IMR-90 (cell line): ENCODE results near the gene EXOSC3. TPM values are rescaled to one million over a fixed set of nuclear protein-coding genes. Genes with fewer than 3 reads are reported as not detected.

ENCODE experiments used
- ATAC-seq: fragments of 200-7000 bp; cut with Tn5 transposase; 2 replicates; pipeline ENCODE4 v1.9.1; 2020; ENCODE audit warnings: low read depth, mild to moderate bottlenecking, moderate library complexity
- BruUV-seq: library from RNA; stranded (reverse); fragments of 400-500 nt; replicated peaks from 2 replicates; lab custom pipeline; 2021; lab: Mats Ljungman, UMichigan
- CTCF ChIA-PET: fragments of 300-600 bp; formaldehyde crosslinking; extraction: SDS; loops from one replicate; lab custom pipeline; 2021; ENCODE audit warnings: antibody characterized with exemption; lab: Yijun Ruan, JAX
- POLR2A ChIA-PET: fragments of 300-600 bp; sonication (Branson Sonifier 250); formaldehyde crosslinking; loops from one replicate; lab custom pipeline; 2022; ENCODE audit warnings: antibody characterized with exemption; ENCODE audit not compliant: unreplicated experiment; lab: Charles Lee
- DNase-seq: peaks from one replicate; pipeline ENCODE4 v3.0.0; 2013
- H2AFZ ChIP-seq: replicated peaks from 2 replicates; pipeline ENCODE3; 2013; ENCODE audit warnings: low read length, mild to moderate bottlenecking; ENCODE audit not compliant: poor library complexity
- H2AK5ac ChIP-seq: 2 replicates; pipeline ENCODE4 v1.6.1; 2013; ENCODE audit warnings: low read depth, low read length, inconsistent platforms
- H2AK9ac ChIP-seq: replicated peaks from 2 replicates; pipeline ENCODE3; 2013; ENCODE audit warnings: mild to moderate bottlenecking, low read depth, low read length, moderate library complexity; ENCODE audit not compliant: poor library complexity
- H2BK120ac ChIP-seq: 2 replicates; pipeline ENCODE4 v1.6.1; 2013; ENCODE audit warnings: low read depth, low read length, inconsistent platforms
- H2BK15ac ChIP-seq: 3 replicates; pipeline ENCODE4 v1.6.1; 2013; ENCODE audit warnings: low read depth, low read length, inconsistent platforms
- H2BK20ac ChIP-seq: 2 replicates; pipeline ENCODE4 v1.6.1; 2013; ENCODE audit warnings: low read depth, mild to moderate bottlenecking, inconsistent platforms, low read length, moderate library complexity
- H2BK5ac ChIP-seq: 2 replicates; pipeline ENCODE4 v1.6.1; 2013; ENCODE audit warnings: mild to moderate bottlenecking, low read depth, low read length, inconsistent platforms; ENCODE audit not compliant: poor library complexity, severe bottlenecking
- H3K14ac ChIP-seq: replicated peaks from 2 replicates; pipeline ENCODE4 v1.6.1; 2013; ENCODE audit warnings: low read depth, low read length, inconsistent platforms
- H3K18ac ChIP-seq: 2 replicates; pipeline ENCODE4 v1.6.1; 2013; ENCODE audit warnings: low read depth, low read length, control low read depth
- H3K23ac ChIP-seq: 2 replicates; pipeline ENCODE4 v1.6.1; 2013; ENCODE audit warnings: low read depth, low read length, inconsistent platforms
- H3K27ac ChIP-seq: 2 replicates; pipeline ENCODE4 v1.5.1; 2013; ENCODE audit warnings: mild to moderate bottlenecking, control low read depth, low read length; ENCODE audit not compliant: insufficient read depth
- H3K27me3 ChIP-seq: 2 replicates; pipeline ENCODE4 v1.6.1; 2013; ENCODE audit warnings: low read length; ENCODE audit not compliant: control insufficient read depth, insufficient read depth
- H3K36me3 ChIP-seq: 2 replicates; pipeline ENCODE4 v1.6.1; 2013; ENCODE audit warnings: low read length, mixed read lengths; ENCODE audit not compliant: control insufficient read depth, insufficient read depth
- H3K4ac ChIP-seq: 2 replicates; pipeline ENCODE4 v1.6.1; 2013; ENCODE audit warnings: low read depth, low read length, inconsistent platforms
- H3K4me1 ChIP-seq: 2 replicates; pipeline ENCODE4 v1.6.1; 2013; ENCODE audit warnings: low read length, mixed read lengths; ENCODE audit not compliant: control insufficient read depth, insufficient read depth
- H3K4me2 ChIP-seq: 2 replicates; pipeline ENCODE4 v1.6.1; 2013; ENCODE audit warnings: low read depth, mild to moderate bottlenecking, control low read depth, low read length, moderate library complexity
- H3K4me3 ChIP-seq: 2 replicates; pipeline ENCODE4 v1.5.1; 2013; ENCODE audit warnings: low read depth, mild to moderate bottlenecking, control low read depth, low read length, moderate library complexity; ENCODE audit not compliant: insufficient read depth
- H3K56ac ChIP-seq: 2 replicates; pipeline ENCODE4 v1.6.1; 2013; ENCODE audit warnings: low read length, inconsistent platforms; ENCODE audit not compliant: insufficient read depth; ENCODE audit errors: extremely low read depth
- H3K79me1 ChIP-seq, 2 experiments: 2 replicates each; pipeline ENCODE4 v1.6.1; 2013; ENCODE audit warnings: low read length in 2 of 2, inconsistent platforms in 1 of 2, low read depth in 1 of 2
- H3K9ac ChIP-seq: 2 replicates; pipeline ENCODE4 v1.6.1; 2013; ENCODE audit warnings: low read depth, low read length, control low read depth
- H3K9me1 ChIP-seq: 2 replicates; pipeline ENCODE4 v1.6.1; 2013; ENCODE audit warnings: low read length, inconsistent platforms; ENCODE audit not compliant: insufficient read depth
- H3K9me3 ChIP-seq: 2 replicates; pipeline ENCODE4 v1.6.1; 2013; ENCODE audit warnings: low read length; ENCODE audit not compliant: control insufficient read depth, insufficient read depth
- H4K20me1 ChIP-seq: 2 replicates; pipeline ENCODE4 v1.6.1; 2013; ENCODE audit warnings: low read length, inconsistent platforms; ENCODE audit not compliant: insufficient read depth
- H4K5ac ChIP-seq: 2 replicates; pipeline ENCODE4 v1.6.1; 2013; ENCODE audit warnings: mild to moderate bottlenecking, low read depth, low read length, control low read depth
- H4K8ac ChIP-seq, 2 experiments: 2 replicates each; pipeline ENCODE4 v1.6.1; 2013; ENCODE audit warnings: low read depth in 2 of 2, low read length in 2 of 2, control low read depth in 1 of 2, inconsistent platforms in 1 of 2
- H4K91ac ChIP-seq: 2 replicates; pipeline ENCODE4 v1.6.1; 2013; ENCODE audit warnings: low read depth, low read length, inconsistent platforms; ENCODE audit not compliant: insufficient read depth
- BHLHE40 ChIP-seq: fragments of 150-350 bp; IDR thresholded peaks from 2 replicates; pipeline ENCODE4 v1.6.1; 2016; ENCODE audit warnings: mild to moderate bottlenecking, low read depth, low read length
- CEBPB ChIP-seq: IDR thresholded peaks from 2 replicates; pipeline ENCODE4 v1.6.1; 2012; ENCODE audit warnings: low read depth, low read length, improper control_type of control experiment
- CHD1 ChIP-seq: IDR thresholded peaks from 2 replicates; pipeline ENCODE4 v1.6.1; 2012; ENCODE audit warnings: low read depth, low read length, improper control_type of control experiment
- CTCF ChIP-seq: conservative IDR thresholded peaks from 2 replicates; pipeline ENCODE4 v1.5.1; 2012; ENCODE audit warnings: mild to moderate bottlenecking, low read depth, low read length, improper control_type of control experiment
- FOS ChIP-seq: fragments of 150-350 bp; IDR thresholded peaks from 2 replicates; pipeline ENCODE4 v1.6.1; 2016; ENCODE audit warnings: low read depth, low read length
- MAFK ChIP-seq: IDR thresholded peaks from 2 replicates; pipeline ENCODE4 v1.6.1; 2012; ENCODE audit warnings: low read depth, low read length, improper control_type of control experiment
- MAZ ChIP-seq: IDR thresholded peaks from 2 replicates; pipeline ENCODE4 v1.6.1; 2012; ENCODE audit warnings: low read depth, mild to moderate bottlenecking, low read length, improper control_type of control experiment, moderate library complexity, borderline replicate concordance
- NFE2L2 ChIP-seq: fragments of 150-350 bp; IDR thresholded peaks from 2 replicates; pipeline ENCODE4 v1.6.1; 2016; ENCODE audit warnings: low read depth, mild to moderate bottlenecking, low read length
- POLR2A ChIP-seq: IDR thresholded peaks from 2 replicates; pipeline ENCODE4 v1.6.1; 2012; ENCODE audit warnings: mild to moderate bottlenecking, low read depth, low read length
- RAD21 ChIP-seq: IDR thresholded peaks from 2 replicates; pipeline ENCODE4 v1.6.1; 2012; ENCODE audit warnings: low read length, improper control_type of control experiment
- RCOR1 ChIP-seq: IDR thresholded peaks from 2 replicates; pipeline ENCODE4 v1.6.1; 2012; ENCODE audit warnings: mild to moderate bottlenecking, low read length, improper control_type of control experiment; ENCODE audit not compliant: insufficient replicate concordance
- RFX5 ChIP-seq: IDR thresholded peaks from 2 replicates; pipeline ENCODE4 v1.8.0; 2012; ENCODE audit warnings: low read depth, mild to moderate bottlenecking, low read length, moderate library complexity
- SMC3 ChIP-seq: fragments of 150-350 bp; IDR thresholded peaks from 2 replicates; pipeline ENCODE4 v1.6.1; 2016; ENCODE audit warnings: low read depth, mild to moderate bottlenecking, antibody characterized with exemption, low read length, moderate library complexity
- USF2 ChIP-seq: fragments of 150-350 bp; IDR thresholded peaks from 2 replicates; pipeline ENCODE4 v1.6.1; 2017; ENCODE audit warnings: mild to moderate bottlenecking, antibody characterized with exemption, low read length, low read depth
- WGBS, 2 experiments: methylation state at CpG; one replicate each; pipeline versions ENCODE4 v1.1.5 to v1.1.7; 2013; ENCODE audit warnings: missing lambda C conversion rate in 2 of 2; ENCODE audit not compliant: insufficient read length in 1 of 2; ENCODE audit errors: extremely low coverage in 2 of 2; 5-methylcytosine and 5-hydroxymethylcytosine counted together
- dilution Hi-C: fragments of 300-500 bp; cut with HindIII; formaldehyde crosslinking; loops from one replicate; pipeline ENCODE4 v1.14.3; 2018; ENCODE audit warnings: low sequenced_read_pairs; ENCODE audit not compliant: unreplicated experiment
- in situ Hi-C: fragments of 300-500 bp; cut with MboI; formaldehyde crosslinking; loops from 3 replicates; pipeline ENCODE4 v1.14.3; 2019; ENCODE audit warnings: low sequenced_read_pairs, inconsistent platforms, mixed read lengths
- intact Hi-C: fragments of 100-400 bp; cut with micrococcal nuclease; formaldehyde crosslinking; loops from 2 replicates; pipeline ENCODE4 v1.10.0; 2022
- polyA plus RNA-seq, 3 experiments: library from polyadenylated mRNA; depleted of rRNA; stranded (reverse); fragments of >200 nt; gene quantifications; 2 replicates each; pipeline ENCODE4 v1.2.3, GENCODE V29; 2012; ENCODE audit warnings: low replicate concordance in 1 of 3
- total RNA-seq: library from RNA; depleted of rRNA; stranded (reverse); fragments of >200 nt; gene quantifications from 2 replicates; pipeline ENCODE4 v1.2.3, GENCODE V29; 2012

The EXOSC3 gene
- total and polyA plus RNA-seq, 2 of the 4 experiments (the other 2 are of a cell fraction): 27.1 to 28.9 TPM

- dilution Hi-C loops: no loop called here
- no CpG with 5 or more reads among the region's 2 CpGs for WGBS, 2 experiments
Observed at GRCh38 chr9:37790096-37790495, 5.2 kb upstream of the EXOSC3 start.

More at GRCh38 chr9:37790096-37790495, 5.2 kb upstream of the EXOSC3 start:
- H3K56ac ChIP-seq: no peak overlapping the region
- no peak overlapping the region for H3K27ac ChIP-seq
- TF ChIP-seq RCOR1 (no peak), CHD1 (no peak), MAFK (no peak), RAD21 (no peak), BHLHE40 (no peak), CTCF (no peak), CEBPB (no peak), FOS (no peak), SMC3 (no peak), MAZ (no peak), POLR2A (no peak), USF2 (no peak), RFX5 (no peak), NFE2L2 (no peak)
- H2BK120ac ChIP-seq: no peak overlapping the region
- in situ Hi-C loops (no loop called here), intact Hi-C loops (no loop called here)
- H2AFZ ChIP-seq: no peak overlapping the region
- H2BK20ac ChIP-seq: no peak overlapping the region
- no peak overlapping the region for H4K91ac ChIP-seq
- H3K14ac ChIP-seq: no peak overlapping the region
- H3K4me3 ChIP-seq: no peak overlapping the region
- H3K4ac ChIP-seq: no peak overlapping the region
- BruUV-seq: no TSS peak
- H3K79me1 ChIP-seq: peaks cover 0 to 8% of the 10 kb centered on the region in 2 experiments; a peak in 1 of 4 replicates
- ChIA-PET CTCF (no interaction called here), POLR2A (no interaction called here)
- no peak for DNase-seq
- H3K27me3 ChIP-seq: no peaks in the 10 kb centered on the region
- no peak overlapping the region for H3K9ac ChIP-seq
- H2AK5ac ChIP-seq: no peak overlapping the region
- no peak overlapping the region for H2BK15ac ChIP-seq
- peaks cover 6% of the 10 kb centered on the region; the same call in 1 of the 2 replicates for H3K9me1 ChIP-seq
- H4K5ac ChIP-seq: no peak overlapping the region
- no peak overlapping the region for H3K23ac ChIP-seq
- no peak overlapping the region for H2AK9ac ChIP-seq
- ATAC-seq: no peak
- H4K20me1 ChIP-seq: no peaks in the 10 kb centered on the region
- H3K9me3 ChIP-seq: no peaks in the 10 kb centered on the region
- no peak overlapping the region for H4K8ac ChIP-seq
- no peaks in the 10 kb centered on the region for H3K36me3 ChIP-seq
- 0 out of 2 replicates have a peak, but pooled peaks cover 2% of the 10 kb centered on the region for H3K4me1 ChIP-seq
- H3K18ac ChIP-seq: no peak overlapping the region
- no peak overlapping the region for H2BK5ac ChIP-seq
- H3K4me2 ChIP-seq: no peak overlapping the region
